Kidney capillary endothelial cell (primary cell): Measurements from ENCODE around the gene FKBP10.
A peak's percentile ranks its signal among the peaks of the same experiment; 100 is the strongest.
"Not testable (repeated sequence)": the region's sequence is repeated elsewhere in the genome, so short reads cannot be mapped to it uniquely, and the experiment has no call there.

ENCODE experiments used
- DNase-seq: peaks from one replicate; pipeline ENCODE4 v3.0.0-alpha.2; 2018; ENCODE audit warnings: low spot score

The FKBP10 gene

GRCh38 chr17:41839448-41839847, 26.6 kb downstream of the FKBP10 start:
- not testable (repeated sequence) for DNase-seq

GRCh38 chr17:41840781-41841180, 28.0 kb downstream of the FKBP10 start:
- DNase-seq, result not testable (repeated sequence)

DNA sequence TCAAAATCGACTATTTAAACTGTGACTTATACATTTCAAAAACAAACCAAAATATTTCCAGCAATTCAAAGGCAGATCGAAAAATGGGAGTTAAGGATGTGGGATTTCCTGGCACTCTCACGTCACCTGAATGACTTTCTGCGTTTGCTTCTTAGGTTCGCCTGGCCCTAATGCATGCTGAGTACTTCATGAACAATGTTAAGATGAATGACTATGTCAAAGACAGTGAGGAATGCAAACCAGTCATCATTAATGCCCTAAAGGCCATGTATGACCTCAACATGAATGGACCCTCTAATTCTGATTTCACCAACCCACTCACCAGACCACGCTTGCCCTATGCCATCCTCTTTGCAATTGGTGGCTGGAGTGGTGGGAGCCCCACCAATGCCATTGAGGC, 32.2 kb downstream of the FKBP10 start:
- DNase-seq, result no peak

- DNase-seq, result no peak
Observed at GRCh38 chr17:41848788-41849187, 36.0 kb downstream of the FKBP10 start.

DNA sequence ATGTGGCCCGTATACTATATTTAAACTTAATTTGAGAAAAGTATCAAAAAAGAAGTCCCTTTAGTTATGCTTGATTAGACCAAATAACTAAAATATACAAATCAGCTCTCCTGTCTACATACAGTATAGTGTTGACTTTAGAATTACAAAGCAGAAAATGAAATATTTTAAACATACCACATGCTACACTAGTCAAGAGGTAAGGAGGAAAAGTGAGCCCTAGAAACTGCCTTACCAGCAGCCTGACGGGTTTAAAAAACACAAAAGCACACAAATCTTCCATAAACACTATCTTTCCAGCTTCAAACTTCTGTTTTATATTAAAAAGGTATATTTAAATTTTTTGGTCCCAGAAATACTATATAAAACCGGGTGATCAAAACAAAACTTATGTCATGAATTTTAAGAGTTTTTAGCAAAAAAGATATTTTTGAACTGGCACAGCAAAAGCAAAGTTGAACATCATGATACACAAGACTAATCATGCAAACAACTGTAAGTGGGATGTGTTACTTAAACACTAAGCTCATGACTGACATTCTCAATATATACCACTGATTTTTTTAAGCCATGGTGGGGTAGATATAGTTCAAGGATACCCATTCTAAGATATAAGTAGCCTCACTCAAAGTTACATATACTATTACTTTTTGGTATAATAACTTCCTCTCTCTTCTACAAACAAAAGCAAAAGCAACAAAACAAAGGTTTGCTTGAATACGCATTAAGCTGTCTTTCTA, 36.6 kb downstream of the FKBP10 start:
- DNase-seq, result no peak

DNA sequence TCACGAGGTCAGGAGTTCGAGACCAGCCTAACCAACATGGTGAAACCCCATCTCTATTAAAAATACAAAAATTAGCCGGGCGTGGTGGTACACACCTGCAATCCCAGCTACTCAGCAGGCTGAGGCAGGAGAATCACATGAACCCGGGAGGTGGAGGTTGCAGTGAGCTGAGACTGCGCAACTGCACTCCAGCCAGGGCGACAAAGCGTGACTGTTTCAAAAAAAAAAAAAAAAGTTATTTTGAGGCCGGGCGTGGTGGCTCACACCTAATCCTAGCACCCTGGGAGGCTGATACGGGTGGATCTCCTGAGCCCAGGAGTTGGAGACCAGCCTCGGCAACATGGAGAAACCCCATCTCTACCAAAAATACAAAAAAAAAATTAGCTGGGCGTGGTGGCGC, 38.6 kb downstream of the FKBP10 start:
- not testable (repeated sequence) for DNase-seq

GRCh38 chr17:41860254-41860931, 47.6 kb downstream of the FKBP10 start:
- DNase-seq, result no peak

DNA sequence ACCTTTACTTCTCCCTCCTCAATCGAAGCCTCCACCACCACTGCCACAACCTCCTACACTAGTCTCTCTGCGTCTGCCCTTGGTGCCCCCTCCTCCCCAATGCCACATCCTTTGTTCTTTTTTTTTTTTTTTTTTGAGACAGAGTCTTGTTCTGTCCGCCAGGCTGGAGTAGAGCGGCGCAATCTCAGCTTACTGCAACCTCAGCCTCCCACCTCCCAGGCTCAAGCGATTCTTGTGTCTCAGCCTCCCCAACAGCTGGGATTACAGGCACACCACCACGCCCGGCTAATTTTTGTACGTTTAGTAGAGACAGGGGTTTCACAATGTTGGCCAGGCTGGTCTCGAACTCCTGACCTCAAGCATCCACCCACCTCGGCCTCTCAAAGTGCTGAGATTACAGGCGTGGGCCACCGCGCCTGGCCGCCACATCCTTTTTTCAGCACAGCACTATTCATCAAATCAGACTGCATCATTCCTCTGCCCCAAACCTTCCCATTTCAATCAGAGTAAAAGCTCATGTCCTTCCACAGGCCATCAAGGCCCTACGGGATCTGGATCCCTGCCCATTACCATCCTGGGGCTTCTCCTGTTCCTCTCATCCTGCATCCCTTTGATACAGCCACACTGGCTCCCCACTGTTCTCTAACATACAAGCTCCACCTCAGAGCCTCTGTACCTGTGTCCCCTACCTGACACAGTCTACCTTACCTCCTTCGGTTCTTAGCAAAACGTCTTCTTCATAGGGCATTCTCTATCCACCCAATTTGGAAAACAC, 50.5 kb downstream of the FKBP10 start:
- DNase-seq, result no peak

DNA sequence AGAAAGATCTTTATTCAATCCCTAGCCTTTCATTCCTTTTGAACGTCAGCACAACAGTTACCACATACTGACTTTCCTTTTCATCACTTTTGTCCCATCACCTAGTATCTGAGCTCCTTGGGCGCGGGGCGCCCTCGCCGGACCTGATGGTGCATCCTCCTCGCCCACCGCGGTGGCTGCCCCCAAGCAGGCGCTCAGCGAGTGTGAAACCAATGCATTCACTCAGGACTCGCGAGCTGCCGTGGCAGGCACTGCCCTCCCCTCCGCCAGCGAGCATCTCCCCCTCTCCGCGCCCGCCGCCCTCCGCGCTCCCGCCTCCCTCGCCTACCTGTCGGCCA, 51.7 kb downstream of the FKBP10 start:
- DNase-seq, result peak; percentile 10

- peak; percentile 88 for DNase-seq
Observed at GRCh38 chr17:41864836-41865595, 52.2 kb downstream of the FKBP10 start, which contains the start of gene KLHL11. Gene KLHL11, minus strand, starts transcription at chr17:41865423. Its CDS starts 53 bp downstream, at chr17:41865370.

- DNase-seq, result no peak
Observed at GRCh38 chr17:41865596-41865893, 52.7 kb downstream of the FKBP10 start.

GRCh38 chr17:41868568-41868967, 55.8 kb downstream of the FKBP10 start:
- DNase-seq, result no peak

- no peak for DNase-seq
Observed at GRCh38 chr17:41869426-41869825, 56.6 kb downstream of the FKBP10 start.

- no peak for DNase-seq
Observed at GRCh38 chr17:41870097-41870496, 57.3 kb downstream of the FKBP10 start.

DNA sequence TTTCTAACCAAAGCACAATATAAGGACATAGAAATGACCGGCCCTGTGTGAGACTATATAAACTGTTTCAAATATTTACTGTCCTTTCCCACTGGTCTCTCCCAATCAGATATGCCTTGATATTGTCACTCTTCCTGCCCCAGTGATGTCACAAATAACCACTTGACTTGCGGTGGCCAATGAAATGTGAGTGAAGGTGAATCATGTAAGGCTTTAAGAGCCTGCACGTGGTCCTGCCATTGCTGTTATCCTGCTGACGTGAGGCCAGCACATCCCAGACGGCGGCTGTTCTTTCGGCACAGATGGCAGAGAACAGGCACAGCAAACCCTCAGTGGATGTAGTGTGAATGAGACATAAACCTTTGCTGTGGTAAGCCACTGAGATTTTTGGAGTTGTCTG, 57.8 kb downstream of the FKBP10 start:
- DNase-seq, result no peak

- DNase-seq, result no peak
Observed at GRCh38 chr17:41871789-41872188, 59.0 kb downstream of the FKBP10 start.
